HS-27A (cell line): ENCODE results near the gene KRTAP4-2.
A peak's percentile ranks its signal among the peaks of the same experiment; 100 is the strongest.
"Not testable (repeated sequence)": the region's sequence is repeated elsewhere in the genome, so short reads cannot be mapped to it uniquely, and the experiment has no call there.

Experiments used
- DNase-seq: peaks from one replicate; pipeline ENCODE4 v3.0.0-alpha.2; 2012; ENCODE audit warnings: low read depth, missing footprints

Gene KRTAP4-2

GRCh38 chr17:41160648-41161047 lies 17.4 kb downstream of the KRTAP4-2 start, which contains the start of gene KRTAP4-4:
KRTAP4-4 (minus strand) TSS chr17:41160748; CDS start chr17:41160691, 57 bp downstream.
- no peak for DNase-seq

- not testable (repeated sequence) for DNase-seq
Observed at GRCh38 chr17:41160190-41160589, 17.8 kb downstream of the KRTAP4-2 start.

- DNase-seq, result no peak
Observed at GRCh38 chr17:41153856-41154255, 24.2 kb downstream of the KRTAP4-2 start.

- DNase-seq, result no peak
Observed at GRCh38 chr17:41151525-41151924, 26.5 kb downstream of the KRTAP4-2 start.

GRCh38 chr17:41150026-41150425 lies 28.0 kb downstream of the KRTAP4-2 start:
- no peak for DNase-seq

GRCh38 chr17:41149652-41149985 lies 28.4 kb downstream of the KRTAP4-2 start, which contains the start of gene KRTAP4-5:
KRTAP4-5 (minus strand) TSS chr17:41149825; CDS start chr17:41149767, 58 bp downstream.
- no peak for DNase-seq

- DNase-seq, result not testable (repeated sequence)
Observed at GRCh38 chr17:41148971-41149651, 28.9 kb downstream of the KRTAP4-2 start.

- no peak for DNase-seq
Observed at GRCh38 chr17:41147531-41148204, 30.4 kb downstream of the KRTAP4-2 start.

- no peak for DNase-seq
Observed at GRCh38 chr17:41145261-41145660, 32.8 kb downstream of the KRTAP4-2 start.

- DNase-seq, result no peak
Observed at GRCh38 chr17:41144846-41145245, 33.2 kb downstream of the KRTAP4-2 start.

- no peak for DNase-seq
Observed at GRCh38 chr17:41141361-41141760, 36.7 kb downstream of the KRTAP4-2 start.

GRCh38 chr17:41140360-41141131 lies 37.5 kb downstream of the KRTAP4-2 start, which contains the start of gene KRTAP4-6:
KRTAP4-6 (minus strand) TSS chr17:41140544; CDS start chr17:41140487, 57 bp downstream.
- DNase-seq, result peak; percentile 64

GRCh38 chr17:41139865-41140264 lies 38.2 kb downstream of the KRTAP4-2 start:
- DNase-seq, result not testable (repeated sequence)

- DNase-seq, result no peak
Observed at GRCh38 chr17:41133880-41134735, 43.9 kb downstream of the KRTAP4-2 start.

GRCh38 chr17:41131979-41132378 lies 46.0 kb downstream of the KRTAP4-2 start:
- no peak for DNase-seq
